CD4-positive, alpha-beta T cell treated with Interleukin-2 at 100 ng/mL for 4 hours (primary cell): ENCODE measurements around the gene MALAT1.
"Not testable (repeated sequence)": the region's sequence is repeated elsewhere in the genome, so short reads cannot be mapped to it uniquely, and the experiment has no call there.

Source experiments
- DNase-seq: peaks from one replicate; pipeline ENCODE4 v3.0.0-alpha.2; 2020; ENCODE audit warnings: low spot score

MALAT1 gene

DNA sequence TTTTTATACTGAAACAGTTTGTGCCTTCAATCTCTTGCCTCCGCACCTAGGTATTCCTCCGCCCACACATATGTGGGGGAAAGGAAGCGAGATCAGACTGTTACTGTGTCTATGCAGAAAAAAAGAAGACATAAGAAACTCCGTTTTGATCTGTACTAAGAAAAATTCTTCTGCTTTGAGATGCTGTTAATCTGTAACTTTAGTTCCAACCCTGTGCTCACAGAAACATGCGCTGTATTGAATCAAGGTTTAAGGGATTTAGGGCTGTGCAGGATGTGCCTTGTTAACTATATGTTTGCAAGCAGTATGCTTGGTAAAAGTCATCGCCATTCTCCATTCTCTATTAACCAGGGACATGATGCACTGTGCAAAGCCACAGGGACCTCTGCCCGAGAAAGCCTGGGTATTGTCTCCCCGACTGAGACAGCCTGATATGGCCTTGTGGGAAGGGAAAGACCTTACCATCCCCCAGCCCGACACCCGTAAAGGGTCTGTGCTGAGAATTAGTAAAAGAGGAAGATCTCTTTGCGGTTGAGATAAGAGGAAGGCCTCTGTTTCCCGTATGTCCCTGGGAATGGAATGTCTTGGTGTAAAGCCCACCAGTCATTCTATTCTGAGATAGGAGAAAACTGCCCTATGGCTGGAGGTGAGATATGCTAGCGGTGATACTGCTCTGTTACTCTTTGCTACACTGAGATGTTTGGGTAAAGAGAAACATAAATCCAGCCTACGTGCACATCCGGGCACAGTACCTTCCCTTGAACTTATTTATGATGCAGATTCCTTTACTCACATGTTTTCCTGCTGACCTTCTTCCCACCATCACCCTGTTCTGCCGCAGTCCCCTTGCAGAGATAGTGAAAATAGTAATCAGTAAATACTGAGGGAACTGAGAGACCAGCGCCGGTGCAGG lies 24.1 kb downstream of the MALAT1 start:
- peak; percentile 44 for DNase-seq

GRCh38 chr11:65523631-65523968 lies 24.8 kb downstream of the MALAT1 start:
- DNase-seq = not testable (repeated sequence)

DNA sequence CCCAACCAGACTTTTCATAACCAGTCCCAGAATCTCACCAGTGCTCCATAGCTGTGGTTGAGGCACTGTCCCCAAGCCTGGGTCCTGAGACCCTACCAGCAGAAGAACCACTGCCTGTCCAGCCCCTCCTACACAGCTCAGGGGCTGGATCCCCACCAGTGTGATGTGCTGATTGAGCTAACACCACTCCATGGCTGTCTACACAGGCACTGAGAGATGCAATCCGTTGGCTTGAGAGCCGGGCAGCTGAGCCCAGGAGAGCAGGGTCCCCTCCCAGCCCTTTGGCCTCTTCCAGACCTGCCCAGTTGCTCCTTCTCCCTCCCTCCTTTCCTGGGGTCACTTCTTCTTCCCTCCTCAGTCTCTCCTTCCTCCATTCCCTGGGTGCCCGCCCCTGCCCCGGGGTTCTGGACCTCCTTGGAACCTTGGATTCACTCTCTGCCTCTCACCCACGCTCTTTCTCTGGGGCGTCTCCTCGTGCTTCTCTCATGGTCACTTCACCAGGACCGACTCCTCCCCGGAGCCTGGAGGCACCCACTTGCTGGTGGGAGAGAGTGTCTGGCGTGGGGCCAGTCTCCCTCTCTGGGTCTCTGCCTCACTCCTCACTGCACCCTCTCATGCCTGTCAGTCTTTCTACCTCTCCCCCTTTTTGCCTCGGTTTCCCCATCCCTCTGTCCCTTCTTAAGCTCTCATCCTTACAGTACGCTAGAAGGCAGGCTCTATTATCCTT lies 25.3 kb downstream of the MALAT1 start:
- no peak for DNase-seq

GRCh38 chr11:65524741-65525545 lies 26.1 kb downstream of the MALAT1 start, which contains the start of gene SCYL1:
Gene SCYL1, plus strand, starts transcription at chr11:65525083. Its CDS starts 71 bp downstream, at chr11:65525154.
- peak; percentile 83 for DNase-seq

DNA sequence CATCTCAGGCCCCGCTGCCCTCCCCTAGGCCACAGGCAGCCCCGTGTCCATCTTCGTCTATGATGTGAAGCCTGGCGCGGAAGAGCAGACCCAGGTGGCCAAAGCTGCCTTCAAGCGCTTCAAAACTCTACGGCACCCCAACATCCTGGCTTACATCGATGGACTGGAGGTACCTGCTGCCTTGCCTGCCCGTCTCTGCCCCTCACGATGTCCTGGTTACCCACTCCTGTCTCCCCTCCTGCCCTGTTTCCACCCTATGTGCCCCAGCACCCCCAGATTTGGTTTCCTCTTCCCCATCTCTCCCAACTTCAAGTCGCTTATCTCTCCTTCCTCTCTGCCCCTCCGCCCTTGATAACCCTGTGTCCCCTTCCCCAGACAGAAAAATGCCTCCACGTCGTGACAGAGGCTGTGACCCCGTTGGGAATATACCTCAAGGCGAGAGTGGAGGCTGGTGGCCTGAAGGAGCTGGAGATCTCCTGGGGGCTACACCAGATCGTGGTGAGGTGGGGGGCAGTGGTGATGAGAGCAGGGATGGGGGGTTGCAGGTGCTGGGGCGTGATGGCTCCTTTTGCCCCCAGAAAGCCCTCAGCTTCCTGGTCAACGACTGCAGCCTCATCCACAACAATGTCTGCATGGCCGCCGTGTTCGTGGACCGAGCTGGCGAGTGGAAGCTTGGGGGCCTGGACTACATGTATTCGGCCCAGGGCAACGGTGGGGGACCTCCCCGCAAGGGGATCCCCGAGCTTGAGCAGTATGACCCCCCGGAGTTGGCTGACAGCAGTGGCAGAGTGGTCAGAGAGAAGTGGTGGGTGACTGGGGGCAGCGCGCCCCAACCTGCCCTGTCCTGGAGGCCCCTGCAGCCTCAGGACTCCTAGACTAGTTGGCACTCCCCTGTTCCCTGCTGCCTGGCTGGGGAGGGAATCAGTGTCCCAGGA lies 27.0 kb downstream of the MALAT1 start:
- DNase-seq = no peak

DNA sequence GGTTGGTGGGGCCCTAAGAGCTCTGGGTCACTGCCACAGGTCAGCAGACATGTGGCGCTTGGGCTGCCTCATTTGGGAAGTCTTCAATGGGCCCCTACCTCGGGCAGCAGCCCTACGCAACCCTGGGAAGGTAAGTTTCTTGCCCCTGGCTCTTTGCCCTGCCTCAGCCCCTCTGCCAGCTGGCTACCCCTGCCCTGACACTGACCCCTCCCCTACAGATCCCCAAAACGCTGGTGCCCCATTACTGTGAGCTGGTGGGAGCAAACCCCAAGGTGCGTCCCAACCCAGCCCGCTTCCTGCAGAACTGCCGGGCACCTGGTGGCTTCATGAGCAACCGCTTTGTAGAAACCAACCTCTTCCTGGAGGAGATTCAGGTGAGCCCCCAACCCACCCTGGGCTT lies 27.9 kb downstream of the MALAT1 start:
- DNase-seq = no peak

- no peak for DNase-seq
These were observed 30.0 kb downstream of the MALAT1 start for GRCh38 chr11:65528819-65529350.

- DNase-seq = no peak
These were observed 30.8 kb downstream of the MALAT1 start for GRCh38 chr11:65529475-65530156.

- no peak for DNase-seq
These were observed 31.3 kb downstream of the MALAT1 start for GRCh38 chr11:65530157-65530496.

GRCh38 chr11:65532388-65533064 lies 33.7 kb downstream of the MALAT1 start:
- DNase-seq = no peak

GRCh38 chr11:65535102-65535501 lies 36.3 kb downstream of the MALAT1 start:
- no peak for DNase-seq

GRCh38 chr11:65536412-65537295 lies 37.8 kb downstream of the MALAT1 start:
- DNase-seq = no peak

DNA sequence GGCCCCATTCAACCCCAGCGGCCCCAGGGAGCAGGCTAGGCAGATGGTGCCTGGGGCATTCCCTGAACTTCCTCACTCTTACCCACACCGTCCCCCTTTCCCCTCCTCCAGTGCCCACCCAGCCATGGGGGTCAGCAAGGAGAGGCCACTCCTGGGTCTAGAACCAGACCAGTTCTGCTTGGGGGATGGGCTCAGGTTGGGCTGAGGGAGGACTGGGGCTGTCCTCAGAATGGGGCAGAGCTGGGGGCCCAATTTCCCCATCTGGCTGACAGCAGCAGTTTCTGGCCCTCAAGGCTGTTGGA lies 38.4 kb downstream of the MALAT1 start:
- no peak for DNase-seq

DNA sequence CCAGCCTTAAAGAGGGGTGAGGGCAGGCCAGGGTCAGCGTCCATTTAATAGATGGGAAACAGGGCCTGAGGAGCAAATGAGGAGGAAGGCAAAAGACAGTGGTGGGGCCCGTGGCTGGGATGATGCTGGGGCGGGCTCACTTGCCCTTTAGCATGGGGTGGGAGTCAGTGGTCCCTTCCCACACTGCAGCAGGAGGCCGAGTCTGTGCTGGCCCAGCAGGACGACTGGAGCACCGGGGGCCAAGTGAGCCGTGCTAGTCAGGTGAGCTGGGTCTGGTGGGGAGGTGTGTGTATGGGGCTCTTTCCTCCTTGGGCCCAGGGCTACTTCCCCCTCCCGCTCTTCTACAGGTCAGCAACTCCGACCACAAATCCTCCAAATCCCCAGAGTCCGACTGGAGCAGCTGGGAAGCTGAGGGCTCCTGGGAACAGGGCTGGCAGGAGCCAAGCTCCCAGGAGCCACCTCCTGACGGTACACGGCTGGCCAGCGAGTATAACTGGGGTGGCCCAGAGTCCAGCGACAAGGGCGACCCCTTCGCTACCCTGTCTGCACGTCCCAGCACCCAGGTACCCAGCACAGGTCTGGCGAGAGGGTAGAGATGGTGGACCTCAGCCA lies 38.9 kb downstream of the MALAT1 start:
- no peak for DNase-seq

- no peak for DNase-seq
These were observed 39.5 kb downstream of the MALAT1 start for GRCh38 chr11:65538232-65538914.

DNA sequence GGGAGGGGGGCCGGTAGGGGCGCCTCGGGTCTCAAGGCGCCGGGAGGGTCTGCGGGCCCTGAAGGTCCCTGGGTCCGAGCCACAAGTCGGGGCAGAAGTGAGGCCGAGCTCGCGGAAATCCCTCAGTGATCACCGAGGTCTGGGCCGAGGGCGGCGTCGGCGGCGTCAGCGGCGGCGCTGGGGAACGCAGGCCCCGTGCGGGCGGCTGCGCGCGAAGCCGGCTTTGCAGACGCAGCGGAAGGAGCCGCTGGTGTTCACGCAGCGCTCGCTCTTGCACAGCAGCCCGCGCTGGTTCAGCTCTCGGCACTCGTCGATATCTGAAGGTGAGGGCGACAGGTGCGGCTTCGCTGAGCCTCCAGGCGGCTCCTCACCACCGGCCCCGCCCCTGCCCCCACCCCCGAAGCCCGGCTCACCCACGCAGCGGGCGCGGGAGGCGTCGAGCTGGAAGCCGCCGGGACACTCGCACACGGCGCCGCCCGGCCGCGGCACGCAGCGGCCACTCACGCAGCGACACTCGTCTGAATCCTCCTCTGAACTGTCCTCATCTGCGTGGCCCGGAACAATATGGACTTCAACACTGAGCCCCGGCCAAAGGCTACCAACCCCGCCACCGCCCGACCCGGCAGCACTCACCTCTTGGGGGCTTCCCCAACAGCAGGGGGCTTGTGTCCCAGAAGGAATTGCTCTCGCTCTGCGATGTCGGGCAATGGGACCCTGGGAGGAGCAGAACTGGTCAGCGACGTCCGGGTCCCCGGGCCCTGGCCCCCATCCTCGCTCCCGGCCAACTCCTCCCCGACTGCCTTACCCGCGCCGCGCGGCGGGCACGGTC lies 40.3 kb downstream of the MALAT1 start:
- DNase-seq = no peak

GRCh38 chr11:65539744-65540289 lies 41.0 kb downstream of the MALAT1 start:
- DNase-seq = no peak
